ENCODE results near the gene NCK1.
"Not testable (repeated sequence)": the region's sequence is repeated elsewhere in the genome, so short reads cannot be mapped to it uniquely, and the experiment has no call there.

NCK1 gene

GRCh38 chr3:136960838-136961836, 99.1 kb downstream of the NCK1 start:
- Histone ChIP-seq H3K4me3 (replicated peaks; ENCODE audit: insufficient read depth, low read length) (no peak overlapping the region), H3K27me3 (ENCODE audit: insufficient read depth, poor library complexity, severe bottlenecking) (no peaks in the 10 kb centered on the region), H3K27ac (replicated peaks) (no peak overlapping the region)
- TF ChIP-seq GABPA (IDR thresholded peaks at IDR 0.05; ENCODE audit: low read depth) (no peak), REST (IDR thresholded peaks at IDR 0.05; ENCODE audit: insufficient replicate concordance, low read depth) (no peak), CTCF (IDR thresholded peaks at IDR 0.05; ENCODE audit: insufficient read depth, low read length) (no peak), POLR2AphosphoS5 (IDR thresholded peaks at IDR 0.05; ENCODE audit: low read depth) (no peak), SPI1 (IDR thresholded peaks at IDR 0.05; ENCODE audit: borderline replicate concordance, low read depth) (no peak)
- DNase-seq (ENCODE audit: low read depth in 1 of 2, low spot score in 1 of 2): no peak

- no peak overlapping the region for H3K4me3 ChIP-seq (replicated peaks; ENCODE audit: insufficient read depth, low read length)
- no peak for DNase-seq (ENCODE audit: low read depth in 1 of 2, low spot score in 1 of 2)
- H3K27ac ChIP-seq (replicated peaks): no peak overlapping the region
- H3K27me3 ChIP-seq (ENCODE audit: insufficient read depth, poor library complexity, severe bottlenecking): no peaks in the 10 kb centered on the region
- TF ChIP-seq GABPA (IDR thresholded peaks at IDR 0.05; ENCODE audit: low read depth) (no peak), REST (IDR thresholded peaks at IDR 0.05; ENCODE audit: insufficient replicate concordance, low read depth) (no peak), POLR2AphosphoS5 (IDR thresholded peaks at IDR 0.05; ENCODE audit: low read depth) (no peak), SPI1 (IDR thresholded peaks at IDR 0.05; ENCODE audit: borderline replicate concordance, low read depth) (no peak), CTCF (IDR thresholded peaks at IDR 0.05; ENCODE audit: insufficient read depth, low read length) (no peak)
Observed at GRCh38 chr3:136962927-136963326, 100.9 kb downstream of the NCK1 start.

GRCh38 chr3:136969539-136969938, 107.5 kb downstream of the NCK1 start:
- H3K27ac ChIP-seq (replicated peaks); H3K4me3 ChIP-seq (replicated peaks; ENCODE audit: insufficient read depth, low read length); DNase-seq (ENCODE audit: low read depth in 1 of 2, low spot score in 1 of 2); H3K27me3 ChIP-seq (ENCODE audit: insufficient read depth, poor library complexity, severe bottlenecking): not testable (repeated sequence)

- TF ChIP-seq CTCF (IDR thresholded peaks at IDR 0.05; ENCODE audit: insufficient read depth, low read length) (no peak), GABPA (IDR thresholded peaks at IDR 0.05; ENCODE audit: low read depth) (no peak), SPI1 (IDR thresholded peaks at IDR 0.05; ENCODE audit: borderline replicate concordance, low read depth) (no peak), REST (IDR thresholded peaks at IDR 0.05; ENCODE audit: insufficient replicate concordance, low read depth) (no peak), POLR2AphosphoS5 (IDR thresholded peaks at IDR 0.05; ENCODE audit: low read depth) (no peak)
- Histone ChIP-seq H3K27me3 (ENCODE audit: insufficient read depth, poor library complexity, severe bottlenecking) (no peaks in the 10 kb centered on the region), H3K4me3 (replicated peaks; ENCODE audit: insufficient read depth, low read length) (no peak overlapping the region), H3K27ac (replicated peaks) (no peak overlapping the region)
- DNase-seq (ENCODE audit: low read depth in 1 of 2, low spot score in 1 of 2): no peak
Observed at GRCh38 chr3:136973352-136973751, 111.3 kb downstream of the NCK1 start.
